Activated CD4-positive, CD25-positive, alpha-beta regulatory T cell treated with anti-CD3 and anti-CD28 coated beads, Interleukin-2, amount 50 U/mL, for 24 hours (primary cell): ENCODE results near the gene SMAD2.

Source experiments
- ATAC-seq, 2 donors: fragments of 150-1000 bp; cut with Tn5 transposase; one replicate each; pipeline ENCODE4 v1.10.0; 2021; ENCODE audit warnings: mild to moderate bottlenecking in 1 of 2, moderate library complexity in 1 of 2

Gene SMAD2

DNA sequence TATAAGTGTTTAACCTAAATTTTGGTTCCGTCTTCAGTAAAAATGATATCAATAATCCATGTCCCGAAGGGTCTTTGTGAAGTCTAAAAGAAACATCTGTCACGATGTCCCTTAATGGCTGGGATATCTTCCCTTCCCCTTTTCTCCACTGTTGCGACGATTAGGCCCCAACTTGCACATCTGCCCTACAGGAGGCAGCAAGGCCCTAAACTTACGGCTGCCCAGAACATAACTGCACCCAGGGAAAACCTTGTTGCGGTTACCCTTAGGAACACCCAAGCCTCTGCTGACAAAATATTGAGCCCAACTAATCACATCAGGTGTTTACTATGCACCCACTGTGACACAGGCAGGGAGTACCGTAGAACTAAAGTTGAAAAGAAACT is 1.3 kb upstream of the SMAD2 start:
- ATAC-seq = no peak

DNA sequence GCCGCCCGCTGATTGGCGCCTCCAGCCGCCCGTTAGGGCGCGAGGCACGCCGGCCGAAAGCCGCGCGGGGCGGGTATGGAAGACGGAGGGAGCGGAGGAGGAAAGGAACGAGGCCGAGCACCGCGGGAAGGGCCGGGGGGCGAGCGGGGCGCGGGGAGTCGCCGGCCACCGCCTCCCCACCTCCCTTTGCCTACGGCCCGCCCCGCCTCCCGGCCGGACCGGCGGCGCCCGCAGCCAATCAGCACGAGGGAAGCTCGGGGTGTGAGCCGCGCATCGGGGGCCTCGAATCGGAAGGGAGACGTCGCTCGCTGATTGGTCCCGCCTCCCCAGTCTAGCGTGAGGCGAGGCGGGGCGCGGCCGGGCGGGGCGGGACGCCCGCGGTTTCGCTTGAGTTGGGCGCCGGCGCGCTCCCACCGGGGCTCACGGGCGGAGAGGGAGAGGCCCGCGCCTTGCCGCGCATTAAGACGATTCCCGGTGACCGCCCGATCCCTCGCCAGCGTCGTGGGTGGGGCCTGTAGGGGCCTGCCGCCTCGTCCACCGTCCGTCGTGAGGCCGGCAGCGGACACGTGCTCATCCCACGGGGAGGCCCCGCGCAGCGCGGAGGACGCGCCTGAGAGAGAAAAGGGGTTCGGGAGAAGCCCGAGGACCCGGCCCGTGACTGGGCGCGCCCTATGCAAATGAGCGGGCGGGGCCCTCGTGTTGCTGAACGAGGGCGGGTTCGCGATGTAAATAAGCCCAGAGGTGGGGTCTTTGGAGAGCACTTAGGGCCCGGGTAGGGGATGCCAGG is 665 bp upstream of the SMAD2 start:
- peak; percentile 86 to 87 for ATAC-seq

DNA sequence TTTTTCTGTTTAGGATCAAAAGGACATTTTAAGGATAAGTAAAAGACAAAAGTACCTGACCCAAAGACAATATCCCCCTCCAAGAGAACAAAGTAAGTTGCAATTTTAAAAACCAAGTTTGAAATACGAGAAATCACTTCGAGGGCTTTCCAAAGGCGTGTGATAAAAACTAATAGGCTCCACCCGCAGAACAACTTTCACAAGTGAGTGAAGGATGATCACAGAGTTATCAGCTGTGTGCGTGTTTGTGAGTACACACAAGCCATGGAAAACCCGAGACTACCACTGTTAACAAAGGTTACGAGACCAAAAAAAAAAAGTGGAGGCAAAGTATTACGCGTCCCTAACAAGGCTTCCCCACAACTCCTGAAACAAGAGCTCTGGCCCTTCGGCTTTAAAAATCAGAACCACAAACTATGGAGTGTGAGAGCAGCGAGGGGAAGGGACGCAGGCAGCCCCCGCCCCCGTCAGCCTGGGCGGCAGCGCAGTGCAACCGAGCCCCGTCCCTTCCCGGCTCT is 719 bp downstream of the SMAD2 start:
- peak in 1 of 2 donors; percentile 1 for ATAC-seq

DNA sequence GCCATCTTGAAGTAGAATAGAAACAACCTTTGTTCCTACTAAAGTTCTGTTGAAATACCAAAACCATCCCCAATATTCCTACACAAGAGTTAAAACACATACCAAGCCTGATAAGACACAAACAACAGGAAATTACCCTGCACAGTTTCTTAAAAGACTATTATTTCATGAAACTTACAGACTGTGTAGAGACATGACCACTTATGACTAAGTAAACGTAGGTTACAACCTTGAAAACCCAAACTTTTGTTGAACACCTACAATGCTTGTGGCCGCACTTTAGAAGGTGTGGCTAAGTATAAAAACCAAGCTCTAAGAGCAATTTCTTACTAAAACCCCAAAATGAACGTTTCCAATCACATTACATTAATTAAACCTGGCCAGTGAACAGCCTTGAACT is 2.0 kb downstream of the SMAD2 start:
- ATAC-seq = no peak

DNA sequence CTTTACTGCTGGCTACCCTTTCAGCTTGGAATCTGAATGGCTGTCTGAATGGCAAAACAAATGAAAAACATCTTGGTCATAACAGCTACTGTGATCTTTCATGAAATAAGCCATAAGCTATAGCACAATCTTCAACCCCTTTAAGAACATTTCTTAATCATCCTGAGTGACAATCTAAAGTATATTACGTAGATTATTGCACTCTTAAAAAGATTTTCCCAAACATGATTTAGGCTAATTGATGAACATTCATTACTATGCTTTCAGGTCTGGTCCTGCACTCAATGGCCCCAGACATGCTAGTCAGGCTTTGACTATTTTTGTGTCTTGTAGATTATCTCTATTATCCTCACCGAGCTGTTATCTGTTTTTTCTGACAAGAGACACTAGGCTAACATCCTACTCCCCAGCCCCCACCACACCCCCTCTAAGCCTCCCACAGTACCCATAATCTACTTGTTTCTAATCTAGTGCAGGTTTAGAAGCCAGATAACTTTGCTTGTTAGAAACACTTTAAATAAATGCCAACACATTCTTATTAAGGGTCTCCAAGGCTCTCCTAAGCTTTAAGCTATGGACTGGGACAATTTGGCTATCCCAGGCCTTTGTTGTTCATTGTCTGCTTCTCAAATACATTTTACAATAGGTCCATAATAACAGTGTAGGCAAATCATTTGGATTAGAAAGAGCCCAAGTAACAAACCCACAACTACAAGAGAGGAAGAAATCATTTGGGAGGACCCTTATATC is 4.2 kb downstream of the SMAD2 start:
- ATAC-seq = no peak

DNA sequence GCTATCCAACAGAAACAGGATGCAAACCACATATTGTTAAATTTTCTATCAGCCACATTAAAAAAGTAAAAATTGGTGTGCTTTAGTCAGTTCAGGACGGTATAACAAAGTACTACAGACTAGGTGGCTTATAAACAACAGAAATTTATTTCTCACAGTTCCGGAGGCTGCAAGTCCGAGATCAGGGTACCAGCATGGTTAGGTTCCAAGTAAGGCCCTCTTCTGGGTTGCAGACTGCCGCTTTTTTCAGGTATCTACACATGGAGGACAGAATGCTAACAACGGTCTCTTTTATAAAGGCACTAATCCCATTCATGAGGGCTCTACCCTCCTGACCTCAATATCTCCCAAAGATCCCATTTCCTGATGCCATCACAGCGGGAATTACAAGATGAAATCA is 10.5 kb downstream of the SMAD2 start:
- ATAC-seq = no peak

DNA sequence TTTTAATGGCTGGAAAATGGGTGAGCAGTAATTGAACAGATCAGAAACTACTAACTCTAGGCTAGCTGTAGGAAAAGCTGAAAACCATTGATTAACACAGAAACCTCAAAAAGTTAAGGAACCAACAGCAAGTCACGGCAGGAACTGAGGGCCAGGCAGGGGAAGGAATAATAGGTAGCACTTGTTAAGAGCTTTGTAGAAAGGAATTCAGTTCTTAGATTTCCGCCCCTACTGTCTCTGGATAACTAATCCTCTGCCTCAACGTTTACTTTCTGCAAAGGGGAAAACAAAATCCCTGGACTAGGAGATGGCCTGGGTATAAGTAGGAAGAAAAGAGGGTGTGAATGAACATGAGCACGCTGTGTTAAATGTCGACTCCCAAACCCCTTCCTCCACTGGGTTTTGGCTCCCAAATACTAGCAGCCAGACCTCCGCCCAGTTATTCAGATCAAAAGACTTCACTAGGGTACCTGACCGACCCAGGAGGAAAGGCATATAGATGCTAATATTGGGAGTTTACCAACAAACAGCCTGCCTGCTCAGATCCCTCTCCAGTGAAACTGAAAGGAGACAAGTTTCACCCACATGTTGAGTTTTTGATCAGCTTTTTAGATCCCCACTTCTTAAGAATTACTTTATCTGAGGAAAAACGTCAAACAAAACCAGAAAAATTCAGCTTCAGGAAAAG is 12.4 kb downstream of the SMAD2 start:
- ATAC-seq = peak in 1 of 2 donors; percentile 39

DNA sequence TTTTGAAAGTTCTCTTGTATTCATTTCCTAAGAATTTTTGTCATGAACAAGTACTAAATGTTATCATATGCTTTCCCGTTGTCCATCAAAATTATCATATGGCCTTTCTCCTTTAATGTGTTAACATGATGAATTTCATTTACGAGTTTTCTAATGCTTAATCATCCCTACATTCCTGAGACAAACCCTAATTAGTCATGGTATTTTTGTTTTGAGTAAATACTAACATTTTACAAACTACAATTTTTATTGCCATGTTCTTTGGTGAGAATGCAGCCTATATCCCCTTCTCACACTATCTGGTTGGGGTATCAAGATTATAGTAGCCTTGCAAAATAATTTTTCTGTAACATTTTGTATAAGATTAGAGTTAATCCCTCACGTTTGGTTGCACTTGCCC is 14.5 kb downstream of the SMAD2 start:
- no peak for ATAC-seq

DNA sequence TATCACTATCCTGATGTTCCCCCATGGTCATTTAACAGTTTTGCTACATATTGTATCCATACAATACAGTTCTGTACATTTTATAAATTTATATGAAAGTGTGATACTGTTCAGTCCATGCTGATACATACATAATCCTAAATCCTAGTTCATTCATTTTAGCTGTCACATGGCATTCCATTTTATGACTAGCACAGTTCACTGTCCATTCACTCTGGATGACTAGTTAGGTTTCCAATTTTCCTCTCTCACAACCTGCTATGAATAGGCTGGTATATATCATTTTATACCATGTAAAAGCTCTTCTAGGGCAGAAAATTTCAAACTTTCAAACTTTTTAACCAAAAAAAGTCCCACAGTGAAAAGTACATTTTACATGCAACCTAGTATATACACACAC is 15.2 kb downstream of the SMAD2 start:
- no peak for ATAC-seq

DNA sequence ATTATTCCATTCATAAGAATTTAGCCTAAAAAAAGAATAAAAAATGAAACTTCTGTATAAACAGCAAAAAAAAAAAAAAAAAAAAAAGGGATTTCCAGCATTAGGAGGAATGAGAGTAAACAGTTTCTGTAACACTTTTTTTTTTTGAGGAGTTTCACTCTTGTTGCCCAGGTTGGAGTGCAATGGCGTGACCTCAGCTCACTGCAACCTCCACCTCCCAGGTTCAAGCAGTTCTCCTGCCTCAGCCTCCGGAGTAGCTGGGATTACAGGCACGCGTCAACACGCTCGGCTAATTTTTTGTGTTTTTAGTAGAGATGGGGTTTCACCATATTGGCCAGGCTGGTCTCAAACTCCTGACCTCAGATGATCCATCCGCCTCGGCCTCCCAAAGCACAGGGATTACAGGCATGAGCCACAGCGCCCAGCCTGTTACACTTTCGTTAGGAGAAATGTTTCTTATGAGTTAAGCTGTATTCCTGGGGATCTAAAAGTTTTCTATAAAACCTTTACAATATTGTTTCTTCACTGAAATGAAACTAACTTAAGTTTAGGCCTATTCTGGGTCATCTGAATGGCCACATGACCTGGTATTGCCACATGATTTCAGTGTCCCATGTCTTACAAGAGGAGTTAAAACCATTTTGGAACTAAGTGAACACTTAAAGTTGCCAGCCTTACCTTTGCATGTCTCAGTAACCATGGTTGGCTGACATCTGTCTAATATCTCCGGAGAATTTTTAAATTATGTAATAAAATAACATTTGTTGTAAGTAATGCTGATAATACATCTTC is 17.5 kb downstream of the SMAD2 start:
- peak in 1 of 2 donors; percentile 17 for ATAC-seq

DNA sequence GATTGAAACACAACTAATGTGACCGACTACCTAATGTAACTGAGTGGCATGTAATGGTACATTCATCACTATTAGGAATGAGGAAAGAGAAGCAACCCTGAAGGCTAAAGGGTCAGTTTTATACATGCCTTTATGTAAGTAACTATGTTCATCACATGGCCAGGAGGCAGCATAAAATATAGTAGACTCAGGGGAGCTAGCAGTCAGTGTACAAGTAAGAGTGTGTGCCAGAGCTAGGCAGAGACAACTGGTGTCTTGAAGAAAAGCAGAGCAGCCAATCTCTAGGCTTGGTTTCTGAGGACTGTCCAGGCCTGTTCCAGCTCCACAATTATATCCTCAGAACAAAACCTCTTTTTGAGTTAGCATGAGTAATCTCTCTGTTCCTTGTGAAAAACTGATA is 18.1 kb downstream of the SMAD2 start:
- ATAC-seq = peak; percentile 56 to 60

DNA sequence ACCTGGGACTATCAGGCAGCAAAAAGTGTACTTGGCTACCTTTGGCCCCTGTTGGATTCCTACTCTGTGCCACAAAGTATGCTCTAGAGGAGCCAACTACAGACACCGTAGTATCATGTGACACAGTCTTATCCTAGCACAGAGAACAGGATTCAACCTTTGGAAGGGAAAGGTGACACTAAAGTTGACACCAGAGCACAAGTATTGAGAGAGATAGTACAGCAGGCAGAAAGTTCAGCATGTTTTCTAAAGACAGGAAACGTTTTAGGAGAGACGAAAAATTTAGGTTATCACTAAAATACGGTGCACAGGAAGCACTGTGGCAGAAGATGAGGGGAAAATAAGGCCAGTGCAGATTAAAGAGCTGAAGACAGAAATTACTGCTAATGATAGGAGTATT is 18.6 kb downstream of the SMAD2 start:
- ATAC-seq = no peak

DNA sequence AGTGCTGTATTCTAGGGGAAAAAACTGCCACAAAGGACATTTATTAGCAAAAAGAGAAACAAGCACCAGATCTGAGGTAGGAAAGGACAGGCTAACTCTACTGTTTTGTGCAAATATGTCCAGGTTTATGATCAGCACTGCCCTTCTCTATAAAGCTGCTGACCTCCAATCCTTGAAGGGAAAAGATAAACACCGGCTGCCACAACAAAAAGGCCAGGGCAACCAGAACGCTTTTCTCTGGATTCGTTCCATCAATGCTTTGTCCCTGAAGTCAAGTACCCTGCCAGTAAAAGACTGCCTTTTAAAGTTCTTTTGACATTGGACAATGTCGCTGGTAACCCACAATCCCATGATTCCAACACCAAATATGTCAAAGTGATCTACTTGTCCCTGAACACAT is 21.0 kb downstream of the SMAD2 start:
- no peak for ATAC-seq

DNA sequence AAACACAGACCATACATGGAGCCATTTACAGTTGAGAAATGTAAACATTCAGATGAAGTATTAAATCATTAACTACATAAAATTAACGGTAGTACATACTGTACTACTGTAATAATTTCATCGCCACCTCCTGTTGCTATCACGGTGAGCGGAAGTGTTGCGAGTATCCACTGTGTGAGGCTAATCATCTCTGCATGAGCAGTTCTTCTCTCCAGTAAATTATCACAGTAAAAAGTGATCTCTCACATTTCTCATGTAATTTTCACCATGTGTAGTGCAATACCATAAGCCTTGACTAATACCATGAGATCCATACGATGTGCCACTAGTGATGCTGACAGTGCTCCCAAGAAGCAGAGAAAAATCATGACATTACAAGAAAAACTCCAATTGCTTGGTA is 21.9 kb downstream of the SMAD2 start:
- no peak for ATAC-seq

DNA sequence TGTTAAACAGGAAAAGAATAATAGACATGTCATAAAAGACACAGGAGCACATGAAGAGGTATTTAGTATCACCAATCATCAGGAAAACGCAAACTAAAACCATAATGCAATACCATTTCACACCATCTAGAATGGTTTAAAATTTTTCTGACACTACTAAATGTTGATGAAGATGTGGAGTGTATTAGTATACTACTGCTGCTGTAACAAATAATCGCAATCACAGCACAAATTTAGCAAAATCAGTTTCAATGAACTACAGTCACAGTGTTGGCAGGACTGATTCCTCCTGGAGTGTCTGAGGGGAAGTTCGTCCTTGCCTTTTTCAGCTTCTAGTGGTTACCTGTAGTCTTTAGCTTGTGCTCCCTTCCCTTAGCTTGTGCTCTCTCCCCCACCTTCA is 24.1 kb downstream of the SMAD2 start:
- no peak for ATAC-seq

DNA sequence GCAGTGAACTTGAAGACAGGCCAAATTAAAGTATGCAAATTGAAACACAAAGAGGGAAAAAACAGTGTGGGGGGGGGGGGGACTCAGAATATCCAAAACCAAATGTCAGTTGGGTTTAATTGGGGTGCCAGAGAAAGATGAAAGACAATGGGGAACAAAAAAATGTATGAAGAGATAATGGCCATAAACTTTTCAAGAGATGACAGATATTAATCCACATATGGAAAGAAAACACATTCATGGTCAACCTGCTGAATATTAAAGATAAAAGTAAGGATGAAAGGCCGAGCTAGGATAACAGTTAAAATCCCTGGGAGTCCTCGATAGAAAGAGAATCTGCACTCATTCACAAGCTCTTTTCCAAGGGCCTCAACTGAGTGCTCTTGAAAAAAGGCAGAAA is 26.6 kb downstream of the SMAD2 start:
- no peak for ATAC-seq

DNA sequence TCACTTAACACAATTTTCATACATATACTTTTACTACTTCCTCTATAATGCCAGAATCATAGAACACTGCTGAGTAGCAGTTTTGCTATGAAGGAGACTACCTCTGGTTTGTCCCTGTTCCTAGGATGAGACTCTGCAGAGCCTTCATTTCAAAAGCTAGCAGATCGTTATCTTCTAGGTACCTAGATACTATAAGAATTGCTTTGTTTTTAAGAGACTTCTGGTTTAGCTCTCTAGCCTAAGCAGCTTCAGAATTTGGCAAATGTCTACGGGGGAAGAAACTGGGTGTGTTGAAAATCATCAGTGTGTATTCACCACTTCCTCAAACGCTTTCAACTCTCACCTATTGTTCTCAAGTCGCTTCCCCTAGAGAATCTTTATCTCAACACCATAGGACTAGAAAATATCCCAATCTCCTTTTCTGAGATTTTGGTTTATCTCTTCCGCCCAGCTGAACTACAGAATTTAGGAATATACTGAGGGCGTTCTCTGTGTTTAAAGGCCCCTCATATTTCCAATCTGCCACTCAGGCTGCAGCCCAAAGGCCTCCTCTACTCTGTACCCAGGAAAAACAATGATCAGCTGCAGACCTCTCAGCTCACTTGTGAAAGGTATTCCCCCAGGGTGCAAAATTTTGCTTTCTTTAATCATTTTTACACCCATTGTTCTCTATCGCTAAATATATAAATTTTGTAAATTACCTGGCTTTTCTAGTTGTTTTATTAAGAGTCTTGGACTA is 28.7 kb downstream of the SMAD2 start:
- ATAC-seq = peak; percentile 36 to 44

DNA sequence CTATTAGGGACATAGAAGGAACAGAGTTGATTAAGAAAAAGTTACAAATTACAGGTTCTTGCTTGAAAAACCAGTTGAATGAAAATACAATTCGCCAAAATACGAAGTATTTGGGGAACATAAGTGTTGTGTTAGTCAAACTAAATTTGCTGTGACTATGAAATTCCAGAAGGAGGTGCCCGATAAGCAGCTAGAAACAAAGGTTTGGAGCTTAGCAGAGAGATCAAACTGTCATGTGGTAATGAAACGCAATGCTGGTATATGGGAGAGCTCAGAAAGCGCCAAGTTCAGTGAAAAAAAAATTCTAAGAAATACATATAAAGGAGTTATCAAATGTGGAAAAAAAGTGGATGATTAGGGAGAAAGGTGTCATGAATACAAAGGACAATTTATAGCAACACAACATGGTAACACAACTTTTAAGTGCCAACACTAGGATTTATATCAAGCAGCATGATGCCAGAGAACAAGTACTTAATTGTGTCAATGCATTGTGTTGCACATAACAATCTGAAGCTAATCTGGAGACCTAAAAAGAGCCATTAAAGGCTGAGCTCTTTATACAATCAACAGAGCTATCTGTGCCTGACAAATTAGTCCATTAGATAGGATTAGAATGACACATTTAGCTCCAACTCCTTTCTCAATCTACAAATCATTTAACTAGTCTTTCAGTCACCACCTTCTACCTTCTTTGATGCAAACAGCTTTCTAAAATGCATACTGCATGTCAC is 31.2 kb downstream of the SMAD2 start:
- no peak for ATAC-seq

DNA sequence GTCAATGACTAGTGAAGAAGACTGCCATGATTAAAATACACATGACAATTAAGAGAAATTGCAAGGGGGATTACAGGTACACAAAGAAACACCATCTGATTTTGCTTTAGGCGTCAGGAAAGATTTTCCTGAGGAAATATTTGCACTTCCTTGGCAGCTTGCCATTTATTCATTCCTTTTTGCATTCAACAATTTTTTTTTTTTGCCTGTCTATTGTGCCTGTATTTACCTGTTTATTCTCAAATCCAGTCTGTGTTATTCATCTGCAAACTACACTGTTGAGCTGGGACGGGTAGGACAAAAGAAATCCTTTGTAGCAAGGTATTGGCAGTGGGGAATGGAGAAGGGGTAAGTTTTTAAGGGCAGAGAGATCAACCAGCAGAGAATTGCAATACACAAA is 31.8 kb downstream of the SMAD2 start:
- no peak for ATAC-seq

DNA sequence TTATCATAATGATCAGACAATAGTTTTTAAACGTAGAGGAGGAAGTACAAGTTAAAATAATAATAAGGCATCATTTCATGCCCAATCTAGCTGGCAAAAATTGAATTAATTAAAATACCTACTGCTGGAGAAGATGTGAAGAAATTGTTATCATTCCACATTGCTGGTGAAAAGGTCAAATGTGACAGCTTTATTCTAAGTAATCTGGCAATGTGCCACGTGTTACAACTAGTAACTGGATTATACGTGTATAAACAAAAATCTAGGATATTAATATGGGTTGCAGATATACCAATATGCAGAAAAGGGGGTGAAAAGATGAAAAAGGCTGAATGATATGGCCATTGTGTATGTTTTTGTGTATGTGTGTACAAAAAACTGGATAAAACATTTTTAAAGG is 32.4 kb downstream of the SMAD2 start:
- no peak for ATAC-seq

DNA sequence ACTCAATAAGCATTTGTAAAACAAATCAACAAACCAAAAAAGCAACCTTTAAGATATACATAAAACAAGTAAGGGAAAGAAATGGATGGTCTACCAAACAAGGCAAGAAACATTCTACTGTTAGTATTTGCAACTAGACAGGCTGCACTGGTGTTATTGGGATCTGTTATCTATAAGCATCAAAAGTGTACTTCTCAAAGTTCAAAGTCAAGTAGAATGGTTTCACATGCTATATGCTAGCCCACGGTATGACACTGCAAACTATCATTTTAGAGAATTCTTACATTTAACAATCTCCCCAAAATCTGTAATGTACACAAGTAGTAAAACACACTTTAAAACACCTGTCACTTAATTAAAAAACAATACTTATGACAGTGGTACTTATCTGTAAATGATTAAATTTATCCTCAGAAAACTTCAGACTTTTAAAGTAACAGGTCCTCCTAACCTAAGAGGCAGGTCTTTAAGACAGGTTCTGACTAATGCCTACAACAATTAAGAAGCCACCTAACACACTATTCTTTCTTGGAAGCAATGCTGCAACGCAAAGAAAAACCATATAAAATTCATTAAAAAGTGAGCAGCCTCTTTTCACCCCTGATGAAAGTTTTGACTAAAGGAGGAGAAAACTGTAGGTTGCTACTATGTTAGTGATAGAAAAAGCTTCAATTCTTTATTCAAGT is 34.8 kb downstream of the SMAD2 start:
- peak in 1 of 2 donors; percentile 48 for ATAC-seq
